Endodermal cell (in vitro differentiated cells): Measurements from ENCODE around the gene SLC16A12. TPM values are rescaled to one million over a fixed set of nuclear protein-coding genes. Genes with fewer than 3 reads are reported as not detected.

Source experiments
- DNase-seq: peaks from one replicate; pipeline ENCODE4 v3.0.0-alpha.2; 2017
- H3K27ac ChIP-seq: 2 replicates; pipeline ENCODE4 v1.5.1; 2013; ENCODE audit warnings: mild to moderate bottlenecking, low read depth, low read length, moderate library complexity
- H3K27me3 ChIP-seq: 2 replicates; pipeline ENCODE4 v1.6.1; 2013; ENCODE audit warnings: mild to moderate bottlenecking, low read length, moderate library complexity; ENCODE audit not compliant: insufficient read depth, control insufficient read depth, poor library complexity, severe bottlenecking
- H3K36me3 ChIP-seq: 2 replicates; pipeline ENCODE4 v1.7.0; 2013; ENCODE audit warnings: mild to moderate bottlenecking, low read length, moderate library complexity; ENCODE audit not compliant: control insufficient read depth, insufficient read depth
- H3K4me1 ChIP-seq: one replicate; pipeline ENCODE4 v1.7.0; 2013; ENCODE audit warnings: low read length; ENCODE audit not compliant: control insufficient read depth, insufficient read depth
- H3K4me3 ChIP-seq: 2 replicates; pipeline ENCODE4 v1.5.1; 2013; ENCODE audit warnings: mild to moderate bottlenecking, low read length, moderate library complexity
- H3K9ac ChIP-seq: 2 replicates; pipeline ENCODE4 v1.6.1; 2013; ENCODE audit warnings: mild to moderate bottlenecking, low read length, moderate library complexity; ENCODE audit not compliant: poor library complexity, severe bottlenecking; ENCODE audit errors: extremely low read depth
- H3K9me3 ChIP-seq: 2 replicates; pipeline ENCODE4 v1.6.1; 2013; ENCODE audit warnings: mild to moderate bottlenecking, low read length, moderate library complexity; ENCODE audit not compliant: control insufficient read depth
- H3K27ac Mint-ChIP-seq: 2 replicates; pipeline ENCODE4 v1.8.0; 2020; ENCODE audit warnings: mixed read lengths
- H3K27me3 Mint-ChIP-seq: 2 replicates; pipeline ENCODE4 v1.8.0; 2021; ENCODE audit warnings: mild to moderate bottlenecking, mixed read lengths; ENCODE audit not compliant: insufficient read depth
- H3K36me3 Mint-ChIP-seq: 2 replicates; pipeline ENCODE4 v1.8.0; 2020; ENCODE audit warnings: low read depth, mixed read lengths
- H3K4me1 Mint-ChIP-seq: 2 replicates; pipeline ENCODE4 v1.8.0; 2020; ENCODE audit warnings: mixed read lengths
- H3K4me3 Mint-ChIP-seq: 2 replicates; pipeline ENCODE4 v1.8.0; 2020; ENCODE audit warnings: mild to moderate bottlenecking, moderate library complexity, mixed read lengths
- H3K9me3 Mint-ChIP-seq: 2 replicates; pipeline ENCODE4 v1.8.0; 2020; ENCODE audit warnings: mild to moderate bottlenecking, mixed read lengths
- CTCF ChIP-seq: fragments of 200-600 bp; sonication (generic); conservative IDR thresholded peaks from 2 replicates; pipeline ENCODE4 v1.5.0; 2021; ENCODE audit warnings: antibody characterized with exemption, mild to moderate bottlenecking
- WGBS, 2 experiments: methylation state at CpG; one replicate each; pipeline versions ENCODE4 v1.1.5 to v1.1.7; 2013; ENCODE audit warnings: missing lambda C conversion rate in 2 of 2, mixed read lengths in 1 of 2; ENCODE audit not compliant: insufficient coverage in 1 of 2, insufficient read length in 1 of 2; 5-methylcytosine and 5-hydroxymethylcytosine counted together
- total RNA-seq, 2 donors: library from RNA; stranded (reverse); fragmentation: NEBNext Ultra II Directional in 1 of 2; extraction: Animal tissue kit (Norgen Biotek cat#: 25700) in 1 of 2; gene quantifications; 2 replicates in 1 of 2; 3 replicates in 1 of 2; pipeline ENCODE4 v1.2.1, GENCODE V29; 2021

Gene SLC16A12
- total RNA-seq, 2 donors from 2014 or later: 0.33 to 2.3 TPM

- peak; percentile 77 for TF ChIP-seq CTCF
- Mint-ChIP-seq H3K4me1 (peaks cover 38% of the 10 kb centered on the region), H3K36me3 (no peaks in the 10 kb centered on the region), H3K27me3 (no peaks in the 10 kb centered on the region), H3K27ac (no peak overlapping the region), H3K4me3 (no peak overlapping the region), H3K9me3 (no peaks in the 10 kb centered on the region)
- WGBS, 2 experiments: 80 to 91% methylated on average over 1 of the region's 1 CpG
- H3K36me3 ChIP-seq: no peaks in the 10 kb centered on the region
- no peaks in the 10 kb centered on the region for H3K27me3 ChIP-seq
- H3K9me3 ChIP-seq: no peaks in the 10 kb centered on the region
- no peak overlapping the region for H3K9ac ChIP-seq
- no peak for DNase-seq
- peaks cover 8% of the 10 kb centered on the region for H3K4me1 ChIP-seq
- H3K4me3 ChIP-seq: no peak overlapping the region
- H3K27ac ChIP-seq: no peak overlapping the region
These were observed 146.1 kb downstream of the SLC16A12 start for GRCh38 chr10:89389254-89389653.

GRCh38 chr10:89388806-89389205 lies 146.6 kb downstream of the SLC16A12 start:
- Histone ChIP-seq H3K36me3 (no peaks in the 10 kb centered on the region), H3K4me3 (no peak overlapping the region), H3K9ac (no peak overlapping the region), H3K27ac (no peak overlapping the region), H3K27me3 (no peaks in the 10 kb centered on the region), H3K9me3 (no peaks in the 10 kb centered on the region), H3K4me1 (peaks cover 8% of the 10 kb centered on the region)
- Mint-ChIP-seq H3K9me3 (no peaks in the 10 kb centered on the region), H3K27ac (no peak overlapping the region), H3K4me1 (peaks cover 38% of the 10 kb centered on the region), H3K4me3 (no peak overlapping the region), H3K27me3 (no peaks in the 10 kb centered on the region), H3K36me3 (no peaks in the 10 kb centered on the region)
- TF ChIP-seq CTCF: no peak
- WGBS, 2 experiments: 77 to 82% methylated on average over 2 of the region's 2 CpGs
- no peak for DNase-seq

- Mint-ChIP-seq H3K36me3 (no peaks in the 10 kb centered on the region), H3K4me1 (peaks cover 26% of the 10 kb centered on the region), H3K9me3 (no peaks in the 10 kb centered on the region), H3K27me3 (no peaks in the 10 kb centered on the region), H3K4me3 (no peak overlapping the region), H3K27ac (no peak overlapping the region)
- no peaks in the 10 kb centered on the region for H3K36me3 ChIP-seq
- 93 to 95% methylated on average over 4 of the region's 4 CpGs for WGBS, 2 experiments
- no peaks in the 10 kb centered on the region for H3K9me3 ChIP-seq
- DNase-seq: no peak
- H3K4me1 ChIP-seq: no peaks in the 10 kb centered on the region
- no peak for TF ChIP-seq CTCF
- H3K4me3 ChIP-seq: no peak overlapping the region
- no peak overlapping the region for H3K9ac ChIP-seq
- no peaks in the 10 kb centered on the region for H3K27me3 ChIP-seq
- H3K27ac ChIP-seq: no peak overlapping the region
These were observed 150.7 kb downstream of the SLC16A12 start for GRCh38 chr10:89384474-89385340.
